Mucosa of stomach (tissue), 1 donor: ENCODE data around the gene ZNF835.

ENCODE experiments used
- H3K27me3 ChIP-seq: one replicate; pipeline ENCODE4 v1.7.0; 2013; ENCODE audit warnings: mild to moderate bottlenecking, low read length; ENCODE audit not compliant: control insufficient read depth, insufficient read depth
- H3K36me3 ChIP-seq: one replicate; pipeline ENCODE4 v1.7.0; 2013; ENCODE audit warnings: low read length; ENCODE audit not compliant: control insufficient read depth, insufficient read depth
- H3K4me1 ChIP-seq: one replicate; pipeline ENCODE4 v1.7.0; 2013; ENCODE audit warnings: mild to moderate bottlenecking, low read length; ENCODE audit not compliant: control insufficient read depth, insufficient read depth
- H3K4me3 ChIP-seq: one replicate; pipeline ENCODE4 v1.7.0; 2013; ENCODE audit warnings: low read length
- H3K9ac ChIP-seq: one replicate; pipeline ENCODE4 v1.7.0; 2013; ENCODE audit warnings: mild to moderate bottlenecking, low read length, moderate library complexity
- H3K9me3 ChIP-seq: one replicate; pipeline ENCODE4 v1.7.0; 2013; ENCODE audit warnings: mild to moderate bottlenecking, low read length, moderate library complexity; ENCODE audit not compliant: control insufficient read depth
- donor health status: Pancreatic carcinoma.

Gene ZNF835

GRCh38 chr19:56613639-56614038, 57.9 kb downstream of the ZNF835 start:
- no peaks in the 10 kb centered on the region for H3K27me3 ChIP-seq
- no peak overlapping the region for H3K9ac ChIP-seq
- peaks cover 9% of the 10 kb centered on the region for H3K9me3 ChIP-seq
- H3K4me3 ChIP-seq, result no peak overlapping the region
- no peaks in the 10 kb centered on the region for H3K4me1 ChIP-seq
- no peaks in the 10 kb centered on the region for H3K36me3 ChIP-seq

GRCh38 chr19:56612737-56613136, 58.8 kb downstream of the ZNF835 start:
- Histone ChIP-seq H3K9me3 (peaks cover 4% of the 10 kb centered on the region), H3K9ac (no peak overlapping the region), H3K4me3 (no peak overlapping the region), H3K36me3 (no peaks in the 10 kb centered on the region), H3K27me3 (no peaks in the 10 kb centered on the region), H3K4me1 (no peaks in the 10 kb centered on the region)
